Endothelial cell of umbilical vein (primary cell): ENCODE results near the gene ANO6. TPM values are rescaled to one million over a fixed set of nuclear protein-coding genes. Genes with fewer than 3 reads are reported as not detected.

Experiments used
- BruUV-seq: library from RNA; stranded (reverse); fragments of 400-500 nt; replicated peaks from 2 replicates; lab custom pipeline; 2021; lab: Mats Ljungman, UMichigan
- CTCF ChIA-PET: fragments of 300-600, 350-600 bp; sonication (Branson Sonifier 250); formaldehyde crosslinking; loops from one replicate; lab custom pipeline; 2021; ENCODE audit warnings: antibody characterized with exemption, inconsistent platforms; lab: Charles Lee
- POLR2A ChIA-PET: fragments of 300-600, 350-600 bp; sonication (Branson Sonifier 250); formaldehyde crosslinking; loops from one replicate; lab custom pipeline; 2021; ENCODE audit warnings: antibody characterized with exemption, inconsistent platforms; lab: Charles Lee
- DNase-seq: peaks from one replicate; pipeline ENCODE4 v3.0.0-alpha.2; 2011; ENCODE audit warnings: low read depth, low spot score
- FAIRE-seq: peaks from 2 replicates; lab custom pipeline; 2011; peaks lifted over from hg19 to GRCh38; lab: Jason Lieb, UNC
- H2AFZ ChIP-seq: 2 replicates; pipeline ENCODE4 v1.6.0; 2012; ENCODE audit warnings: low read depth, low read length, control low read depth, inconsistent platforms
- H3K27ac ChIP-seq: 2 replicates; pipeline ENCODE4 v1.5.1; 2011; ENCODE audit warnings: low read depth, mild to moderate bottlenecking, control low read depth, low read length, moderate library complexity; ENCODE audit not compliant: insufficient read depth
- H3K27me3 ChIP-seq, 2 experiments: 2 replicates each; pipeline versions ENCODE4 v1.6.0 to v1.6.1; 2011; ENCODE audit warnings: low read length in 2 of 2, mixed read lengths in 1 of 2; ENCODE audit not compliant: control insufficient read depth in 2 of 2, insufficient read depth in 2 of 2
- H3K36me3 ChIP-seq, 2 experiments: 2 replicates in 1 of 2; 3 replicates in 1 of 2; pipeline ENCODE4 v1.5.1; 2011; ENCODE audit warnings: low read length in 2 of 2, mild to moderate bottlenecking in 1 of 2, moderate library complexity in 1 of 2; ENCODE audit not compliant: control insufficient read depth in 2 of 2, insufficient read depth in 2 of 2; ENCODE audit errors: extremely low read depth in 1 of 2
- H3K4me1 ChIP-seq: 3 replicates; pipeline ENCODE4 v1.5.1; 2011; ENCODE audit warnings: mild to moderate bottlenecking, low read length; ENCODE audit not compliant: control insufficient read depth, insufficient read depth; ENCODE audit errors: extremely low read depth
- H3K4me2 ChIP-seq: 2 replicates; pipeline ENCODE4 v1.6.1; 2011; ENCODE audit warnings: low read length, control low read depth, mixed read lengths; ENCODE audit not compliant: insufficient read depth
- H3K4me3 ChIP-seq, 3 experiments: fragments of 200-600 bp in 1 of 3; sonication (generic), shearing (Covaris generic) in 1 of 3; replicated peaks in 1 of 3; 2 replicates each; pipeline ENCODE4 v1.5.1; 2011 to 2016; ENCODE audit warnings: control low read depth in 3 of 3, low read length in 3 of 3, mild to moderate bottlenecking in 2 of 3, inconsistent platforms in 1 of 3, low read depth in 1 of 3, moderate library complexity in 1 of 3; ENCODE audit not compliant: insufficient read depth in 1 of 3
- H3K79me2 ChIP-seq: 2 replicates; pipeline ENCODE4 v1.6.0; 2012; ENCODE audit warnings: low read length, inconsistent platforms; ENCODE audit not compliant: control insufficient read depth, insufficient read depth
- H3K9ac ChIP-seq: replicated peaks from 2 replicates; pipeline ENCODE3; 2011; ENCODE audit warnings: low read length, control low read depth; ENCODE audit not compliant: insufficient read depth; ENCODE audit errors: extremely low read depth
- H3K9me1 ChIP-seq: replicated peaks from 3 replicates; pipeline ENCODE4 v1.6.0; 2011; ENCODE audit warnings: mild to moderate bottlenecking, low read length; ENCODE audit not compliant: control insufficient read depth, insufficient read depth; ENCODE audit errors: extremely low read depth
- H3K9me3 ChIP-seq: replicated peaks from 2 replicates; pipeline ENCODE4 v1.5.1; 2012; ENCODE audit warnings: low read length, inconsistent platforms; ENCODE audit not compliant: control insufficient read depth, insufficient read depth
- H4K20me1 ChIP-seq: replicated peaks from 2 replicates; pipeline ENCODE3; 2011; ENCODE audit warnings: mild to moderate bottlenecking, low read length; ENCODE audit not compliant: control insufficient read depth, insufficient read depth; ENCODE audit errors: extremely low read depth
- CTCF ChIP-seq, 2 donors: IDR thresholded peaks; 1 replicate in 1 of 2; 2 replicates in 1 of 2; pipeline ENCODE4 v1.5.1; 2011; ENCODE audit warnings: low read length in 2 of 2, mild to moderate bottlenecking in 2 of 2, moderate library complexity in 2 of 2, control low read depth in 1 of 2, inconsistent platforms in 1 of 2, low read depth in 1 of 2; ENCODE audit not compliant: insufficient read depth in 1 of 2; ENCODE audit errors: extremely low read depth in 1 of 2
- EZH2 ChIP-seq: IDR thresholded peaks from 2 replicates; pipeline ENCODE4 v1.6.1; 2012; ENCODE audit warnings: borderline replicate concordance, low read depth, mild to moderate bottlenecking, moderate library complexity, low read length, inconsistent platforms; ENCODE audit not compliant: severe bottlenecking
- FOS ChIP-seq: IDR thresholded peaks from 2 replicates; pipeline ENCODE4 v1.6.1; 2011; ENCODE audit warnings: mild to moderate bottlenecking, low read length, moderate library complexity, borderline replicate concordance; ENCODE audit not compliant: insufficient read depth
- GATA2 ChIP-seq: IDR thresholded peaks from 2 replicates; pipeline ENCODE4 v1.7.0; 2011; ENCODE audit warnings: low read depth, mild to moderate bottlenecking, moderate library complexity, mixed read lengths, low read length; ENCODE audit not compliant: insufficient read length, insufficient read depth
- JUN ChIP-seq: IDR thresholded peaks from 2 replicates; pipeline ENCODE4 v1.6.1; 2011; ENCODE audit warnings: borderline replicate concordance, low read depth; ENCODE audit not compliant: insufficient read length, insufficient read depth
- MAX ChIP-seq: IDR thresholded peaks from 2 replicates; pipeline ENCODE4 v1.6.1; 2011; ENCODE audit not compliant: insufficient read depth, insufficient read length
- MYC ChIP-seq: IDR thresholded peaks from one replicate; pipeline ENCODE4 v1.6.1; 2011; ENCODE audit warnings: mild to moderate bottlenecking, low read depth, low read length
- POLR2A ChIP-seq: IDR thresholded peaks from 2 replicates; pipeline ENCODE4 v1.6.1; 2012; ENCODE audit warnings: low read depth, mild to moderate bottlenecking, control low read depth, low read length
- POLR2AphosphoS5 ChIP-seq: IDR thresholded peaks from 2 replicates; pipeline ENCODE4 v1.6.1; 2012; ENCODE audit warnings: low read depth, mild to moderate bottlenecking, control low read depth, low read length, moderate library complexity; ENCODE audit not compliant: insufficient read depth
- dilution Hi-C: fragments of 300-500 bp; cut with MboI; formaldehyde crosslinking; loops from one replicate; pipeline ENCODE4 v1.15.0; 2019; ENCODE audit warnings: low sequenced_read_pairs; ENCODE audit not compliant: extremely low pct_ligation_motif_present
- intact Hi-C: fragments of 100-400 bp; cut with micrococcal nuclease; formaldehyde crosslinking; loops from one replicate; pipeline ENCODE4 v1.10.0; 2022
- polyA plus RNA-seq, 4 experiments: library from polyadenylated mRNA; depleted of rRNA in 3 of 4; stranded (reverse) in 3 of 4; unstranded in 1 of 4; fragments of >200 nt; gene quantifications; 2 replicates each; pipeline versions ENCODE4 v1.2.1 to v1.2.3, GENCODE V29; 2011 to 2012; ENCODE audit warnings: missing spikeins in 1 of 4
- total RNA-seq: library from RNA; stranded (reverse); gene quantifications from 2 replicates; pipeline ENCODE4 v1.2.3, GENCODE V29; 2021

ANO6 gene
- total and polyA plus RNA-seq, 2 donors (not counting 3 experiments of a cell fraction or from before 2014, with no cell fraction given) = 21.3 to 67.6 TPM

- TF ChIP-seq MYC (no peak), POLR2A (no peak), CTCF (IDR thresholded peaks at IDR 0.05; ENCODE audit: extremely low read depth in 1 of 2, insufficient read depth in 1 of 2, low read depth in 1 of 2, low read length in 2 of 2) (no peak), JUN (no peak), EZH2 (no peak), FOS (no peak)
- no peak overlapping the region for H3K27ac ChIP-seq
- H3K9ac ChIP-seq = no peak overlapping the region
- dilution Hi-C loops (no loop called here), intact Hi-C loops (no loop called here)
- FAIRE-seq (no peak), DNase-seq (no peak)
- no peaks in the 10 kb centered on the region for H4K20me1 ChIP-seq
- no peak overlapping the region for H3K4me3 ChIP-seq
- CTCF ChIA-PET = interaction anchor here (1.3 kb wide), 1 partner anchor 19 kb away, joined by 4 read pairs; no protein-coding TSS in a partner anchor
- H2AFZ ChIP-seq = no peak overlapping the region
- H3K9me3 ChIP-seq = no peaks in the 10 kb centered on the region
- peaks cover 19% of the 10 kb centered on the region for H3K4me1 ChIP-seq
- H3K9me1 ChIP-seq = no peaks in the 10 kb centered on the region
- H3K36me3 ChIP-seq = no peaks in the 10 kb centered on the region
- H3K79me2 ChIP-seq = peaks cover 14% of the 10 kb centered on the region
- BruUV-seq = no TSS peak
- no peaks in the 10 kb centered on the region for H3K27me3 ChIP-seq
- H3K4me2 ChIP-seq = no peak overlapping the region
- POLR2A ChIA-PET = no interaction called here
These were observed 69.8 kb downstream of the ANO6 start for GRCh38 chr12:45285717-45286116.

GRCh38 chr12:45286621-45287020 lies 70.7 kb downstream of the ANO6 start:
- no peaks in the 10 kb centered on the region for H3K9me1 ChIP-seq
- H4K20me1 ChIP-seq = no peaks in the 10 kb centered on the region
- peaks cover 11% of the 10 kb centered on the region for H3K79me2 ChIP-seq
- no peak overlapping the region for H3K4me2 ChIP-seq
- no peak overlapping the region for H3K4me3 ChIP-seq
- H3K27me3 ChIP-seq = no peaks in the 10 kb centered on the region
- no TSS peak for BruUV-seq
- intact Hi-C loops = no loop called here
- peaks cover 19% of the 10 kb centered on the region for H3K4me1 ChIP-seq
- H3K36me3 ChIP-seq = no peaks in the 10 kb centered on the region
- H2AFZ ChIP-seq = no peak overlapping the region
- dilution Hi-C loops = no loop called here
- ChIA-PET CTCF (interaction anchor here (1.1 to 2.9 kb wide), 5 partner anchors 9 to 18 kb away, joined by 3 to 9 read pairs (median 4); no protein-coding TSS in a partner anchor), POLR2A (no interaction called here)
- no peaks in the 10 kb centered on the region for H3K9me3 ChIP-seq
- no peak for DNase-seq
- no peak overlapping the region for H3K27ac ChIP-seq
- H3K9ac ChIP-seq = no peak overlapping the region
- FAIRE-seq = no peak
- TF ChIP-seq POLR2AphosphoS5 (no peak), JUN (no peak), CTCF (IDR thresholded peaks at IDR 0.05; ENCODE audit: extremely low read depth in 1 of 2, insufficient read depth in 1 of 2, low read depth in 1 of 2, low read length in 2 of 2) (no peak), POLR2A (no peak), EZH2 (no peak), MYC (no peak), FOS (no peak), MAX (no peak), GATA2 (no peak)
